IMR-90 (cell line): ENCODE results near the gene LNX1. TPM values are rescaled to one million over a fixed set of nuclear protein-coding genes. Genes with fewer than 3 reads are reported as not detected.
"Not testable (repeated sequence)": the region's sequence is repeated elsewhere in the genome, so short reads cannot be mapped to it uniquely, and the experiment has no call there.

ENCODE experiments used
- ATAC-seq: fragments of 200-7000 bp; cut with Tn5 transposase; 2 replicates; pipeline ENCODE4 v1.9.1; 2020; ENCODE audit warnings: low read depth, mild to moderate bottlenecking, moderate library complexity
- BruUV-seq: library from RNA; stranded (reverse); fragments of 400-500 nt; replicated peaks from 2 replicates; lab custom pipeline; 2021; lab: Mats Ljungman, UMichigan
- CTCF ChIA-PET: fragments of 300-600 bp; formaldehyde crosslinking; extraction: SDS; loops from one replicate; lab custom pipeline; 2021; ENCODE audit warnings: antibody characterized with exemption; lab: Yijun Ruan, JAX
- POLR2A ChIA-PET: fragments of 300-600 bp; sonication (Branson Sonifier 250); formaldehyde crosslinking; loops from one replicate; lab custom pipeline; 2022; ENCODE audit warnings: antibody characterized with exemption; ENCODE audit not compliant: unreplicated experiment; lab: Charles Lee
- DNase-seq: peaks from one replicate; pipeline ENCODE4 v3.0.0; 2013
- H2AFZ ChIP-seq: replicated peaks from 2 replicates; pipeline ENCODE3; 2013; ENCODE audit warnings: low read length, mild to moderate bottlenecking; ENCODE audit not compliant: poor library complexity
- H2AK5ac ChIP-seq: 2 replicates; pipeline ENCODE4 v1.6.1; 2013; ENCODE audit warnings: low read depth, low read length, inconsistent platforms
- H2AK9ac ChIP-seq: replicated peaks from 2 replicates; pipeline ENCODE3; 2013; ENCODE audit warnings: mild to moderate bottlenecking, low read depth, low read length, moderate library complexity; ENCODE audit not compliant: poor library complexity
- H2BK120ac ChIP-seq: 2 replicates; pipeline ENCODE4 v1.6.1; 2013; ENCODE audit warnings: low read depth, low read length, inconsistent platforms
- H2BK15ac ChIP-seq: 3 replicates; pipeline ENCODE4 v1.6.1; 2013; ENCODE audit warnings: low read depth, low read length, inconsistent platforms
- H2BK20ac ChIP-seq: 2 replicates; pipeline ENCODE4 v1.6.1; 2013; ENCODE audit warnings: low read depth, mild to moderate bottlenecking, inconsistent platforms, low read length, moderate library complexity
- H2BK5ac ChIP-seq: 2 replicates; pipeline ENCODE4 v1.6.1; 2013; ENCODE audit warnings: mild to moderate bottlenecking, low read depth, low read length, inconsistent platforms; ENCODE audit not compliant: poor library complexity, severe bottlenecking
- H3K14ac ChIP-seq: replicated peaks from 2 replicates; pipeline ENCODE4 v1.6.1; 2013; ENCODE audit warnings: low read depth, low read length, inconsistent platforms
- H3K18ac ChIP-seq: 2 replicates; pipeline ENCODE4 v1.6.1; 2013; ENCODE audit warnings: low read depth, low read length, control low read depth
- H3K23ac ChIP-seq: 2 replicates; pipeline ENCODE4 v1.6.1; 2013; ENCODE audit warnings: low read depth, low read length, inconsistent platforms
- H3K27ac ChIP-seq: 2 replicates; pipeline ENCODE4 v1.5.1; 2013; ENCODE audit warnings: mild to moderate bottlenecking, control low read depth, low read length; ENCODE audit not compliant: insufficient read depth
- H3K27me3 ChIP-seq: 2 replicates; pipeline ENCODE4 v1.6.1; 2013; ENCODE audit warnings: low read length; ENCODE audit not compliant: control insufficient read depth, insufficient read depth
- H3K36me3 ChIP-seq: 2 replicates; pipeline ENCODE4 v1.6.1; 2013; ENCODE audit warnings: low read length, mixed read lengths; ENCODE audit not compliant: control insufficient read depth, insufficient read depth
- H3K4ac ChIP-seq: 2 replicates; pipeline ENCODE4 v1.6.1; 2013; ENCODE audit warnings: low read depth, low read length, inconsistent platforms
- H3K4me1 ChIP-seq: 2 replicates; pipeline ENCODE4 v1.6.1; 2013; ENCODE audit warnings: low read length, mixed read lengths; ENCODE audit not compliant: control insufficient read depth, insufficient read depth
- H3K4me2 ChIP-seq: 2 replicates; pipeline ENCODE4 v1.6.1; 2013; ENCODE audit warnings: low read depth, mild to moderate bottlenecking, control low read depth, low read length, moderate library complexity
- H3K4me3 ChIP-seq: 2 replicates; pipeline ENCODE4 v1.5.1; 2013; ENCODE audit warnings: low read depth, mild to moderate bottlenecking, control low read depth, low read length, moderate library complexity; ENCODE audit not compliant: insufficient read depth
- H3K56ac ChIP-seq: 2 replicates; pipeline ENCODE4 v1.6.1; 2013; ENCODE audit warnings: low read length, inconsistent platforms; ENCODE audit not compliant: insufficient read depth; ENCODE audit errors: extremely low read depth
- H3K79me1 ChIP-seq, 2 experiments: 2 replicates each; pipeline ENCODE4 v1.6.1; 2013; ENCODE audit warnings: low read length in 2 of 2, inconsistent platforms in 1 of 2, low read depth in 1 of 2
- H3K9ac ChIP-seq: 2 replicates; pipeline ENCODE4 v1.6.1; 2013; ENCODE audit warnings: low read depth, low read length, control low read depth
- H3K9me1 ChIP-seq: 2 replicates; pipeline ENCODE4 v1.6.1; 2013; ENCODE audit warnings: low read length, inconsistent platforms; ENCODE audit not compliant: insufficient read depth
- H3K9me3 ChIP-seq: 2 replicates; pipeline ENCODE4 v1.6.1; 2013; ENCODE audit warnings: low read length; ENCODE audit not compliant: control insufficient read depth, insufficient read depth
- H4K20me1 ChIP-seq: 2 replicates; pipeline ENCODE4 v1.6.1; 2013; ENCODE audit warnings: low read length, inconsistent platforms; ENCODE audit not compliant: insufficient read depth
- H4K5ac ChIP-seq: 2 replicates; pipeline ENCODE4 v1.6.1; 2013; ENCODE audit warnings: mild to moderate bottlenecking, low read depth, low read length, control low read depth
- H4K8ac ChIP-seq, 2 experiments: 2 replicates each; pipeline ENCODE4 v1.6.1; 2013; ENCODE audit warnings: low read depth in 2 of 2, low read length in 2 of 2, control low read depth in 1 of 2, inconsistent platforms in 1 of 2
- H4K91ac ChIP-seq: 2 replicates; pipeline ENCODE4 v1.6.1; 2013; ENCODE audit warnings: low read depth, low read length, inconsistent platforms; ENCODE audit not compliant: insufficient read depth
- WGBS, 2 experiments: methylation state at CpG; one replicate each; pipeline versions ENCODE4 v1.1.5 to v1.1.7; 2013; ENCODE audit warnings: missing lambda C conversion rate in 2 of 2; ENCODE audit not compliant: insufficient read length in 1 of 2; ENCODE audit errors: extremely low coverage in 2 of 2; 5-methylcytosine and 5-hydroxymethylcytosine counted together
- dilution Hi-C: fragments of 300-500 bp; cut with HindIII; formaldehyde crosslinking; loops from one replicate; pipeline ENCODE4 v1.14.3; 2018; ENCODE audit warnings: low sequenced_read_pairs; ENCODE audit not compliant: unreplicated experiment
- in situ Hi-C: fragments of 300-500 bp; cut with MboI; formaldehyde crosslinking; loops from 3 replicates; pipeline ENCODE4 v1.14.3; 2019; ENCODE audit warnings: low sequenced_read_pairs, inconsistent platforms, mixed read lengths
- intact Hi-C: fragments of 100-400 bp; cut with micrococcal nuclease; formaldehyde crosslinking; loops from 2 replicates; pipeline ENCODE4 v1.10.0; 2022
- polyA plus RNA-seq, 3 experiments: library from polyadenylated mRNA; depleted of rRNA; stranded (reverse); fragments of >200 nt; gene quantifications; 2 replicates each; pipeline ENCODE4 v1.2.3, GENCODE V29; 2012; ENCODE audit warnings: low replicate concordance in 1 of 3
- total RNA-seq: library from RNA; depleted of rRNA; stranded (reverse); fragments of >200 nt; gene quantifications from 2 replicates; pipeline ENCODE4 v1.2.3, GENCODE V29; 2012

Gene LNX1
- total and polyA plus RNA-seq, 2 of the 4 experiments (the other 2 are of a cell fraction), result 0.15 to 0.36 TPM

GRCh38 chr4:53466576-53466975 is 124.7 kb downstream of the LNX1 start:
- H3K14ac ChIP-seq, H3K4me3 ChIP-seq, H3K27me3 ChIP-seq, H3K18ac ChIP-seq, DNase-seq, H3K4me1 ChIP-seq, H3K27ac ChIP-seq, H3K23ac ChIP-seq, H2AFZ ChIP-seq, H2BK5ac ChIP-seq, H2BK120ac ChIP-seq, dilution Hi-C loops, BruUV-seq, in situ Hi-C loops, H3K79me1 ChIP-seq, H2AK9ac ChIP-seq, H3K9ac ChIP-seq, H4K5ac ChIP-seq, H3K56ac ChIP-seq, H3K4ac ChIP-seq, H2BK20ac ChIP-seq, H2BK15ac ChIP-seq, H3K4me2 ChIP-seq, intact Hi-C loops, H3K36me3 ChIP-seq, H4K20me1 ChIP-seq, CTCF ChIA-PET, H3K9me1 ChIP-seq, ATAC-seq, H3K9me3 ChIP-seq, H4K8ac ChIP-seq, H4K91ac ChIP-seq, POLR2A ChIA-PET, H2AK5ac ChIP-seq: not testable (repeated sequence)
- WGBS, 2 experiments, result 100% methylated on average over 2 of the region's 6 CpGs; no CpG with 5 or more reads in 1 of the 2 experiments
